K562 (cell line): Measurements from ENCODE around the gene CCND3. TPM values are rescaled to one million over a fixed set of nuclear protein-coding genes. Genes with fewer than 3 reads are reported as not detected.
A peak's percentile ranks its signal among the peaks of the same experiment; 100 is the strongest.

Experiments used
- CHAMP1 ChIP-seq: fragments of 450-650 bp; IDR thresholded peaks from 2 replicates; pipeline ENCODE4 v1.6.1; 2016; ENCODE audit warnings: mild to moderate bottlenecking
- CHD7 ChIP-seq: fragments of 200-600 bp; sonication (generic); IDR thresholded peaks from one replicate; pipeline ENCODE4 v1.6.1; 2012; ENCODE audit warnings: mild to moderate bottlenecking, low read depth, low read length, inconsistent platforms
- DIDO1 ChIP-seq: fragments of 450-650 bp; IDR thresholded peaks from 2 replicates; pipeline ENCODE4 v1.6.1; 2016; ENCODE audit warnings: low read depth, missing biosample characterization, missing genetic modification characterization
- HDAC2 ChIP-seq: fragments of 450-650 bp; IDR thresholded peaks from 2 replicates; pipeline ENCODE4 v1.6.1; 2016; ENCODE audit warnings: mild to moderate bottlenecking
- PRDM10 ChIP-seq: fragments of 450-650 bp; IDR thresholded peaks from 2 replicates; pipeline ENCODE4 v1.6.1; 2018; ENCODE audit not compliant: partially characterized antibody
- SMAD2 ChIP-seq: fragments of 150-350 bp; IDR thresholded peaks from 2 replicates; pipeline ENCODE4 v1.6.1; 2014; ENCODE audit warnings: low read depth, mild to moderate bottlenecking, low read length
- TAF7 ChIP-seq: fragments of 450-650 bp; IDR thresholded peaks from 2 replicates; pipeline ENCODE4 v1.6.1; 2016; ENCODE audit warnings: missing genetic modification characterization, missing compliant biosample characterization
- ZNF12 ChIP-seq: sonication (generic); formaldehyde crosslinking; IDR thresholded peaks from 2 replicates; pipeline ENCODE4 v1.4.0; 2020; ENCODE audit warnings: mild to moderate bottlenecking, missing genetic modification reagents
- ZNF444 ChIP-seq: fragments of 250-450 bp; sonication (Bioruptor Pico); IDR thresholded peaks from 2 replicates; pipeline ENCODE4 v1.4.0; 2020; ENCODE audit warnings: mild to moderate bottlenecking, moderate library complexity
- polyA plus RNA-seq, 8 experiments: library from polyadenylated mRNA; depleted of rRNA in 4 of 8; stranded (reverse) in 5 of 8; unstranded in 3 of 8; fragments of >200 nt; fragmentation: Nextera tagmentation in 2 of 8; fragmentation: Illumina TruSeq in 1 of 8; extraction: Ambion mirVana in 2 of 8; extraction: Trizol in 1 of 8; gene quantifications; 2 replicates each; pipeline versions ENCODE4 v1.2.1 to v1.2.3, GENCODE V29; 2011 to 2014; ENCODE audit warnings: inconsistent platforms in 1 of 8, missing spikeins in 1 of 8
- total RNA-seq, 7 experiments: library from RNA; depleted of rRNA in 6 of 7; stranded (reverse); fragments of >200 nt in 6 of 7; fragmentation: Illumina TruSeq in 2 of 7; extraction: Trizol in 2 of 7; gene quantifications; 2 replicates each; pipeline versions ENCODE4 v1.2.1 to v1.2.3, GENCODE V29; 2011 to 2021; ENCODE audit warnings: low replicate concordance in 1 of 7

The CCND3 gene
- total and polyA plus RNA-seq, 9 of the 15 experiments (the other 6 are each of a cell fraction or from before 2014, with no cell fraction given), result 21.5 to 204 (median 97.4) TPM

- TF ChIP-seq CHD7 (no peak), CHAMP1 (no peak), SMAD2 (no peak), TAF7 (tag) (no peak), DIDO1 (tag) (no peak), PRDM10 (peak; percentile 35), HDAC2 (no peak; the same call in 1 of the 2 replicates), ZNF444 (CRISPR knock-in tag) (no peak), ZNF12 (no peak)
Observed at GRCh38 chr6:41921712-41921998, 20.0 kb downstream of the CCND3 start (continued).
